Measurements from ENCODE around the gene WDR81.

DNA sequence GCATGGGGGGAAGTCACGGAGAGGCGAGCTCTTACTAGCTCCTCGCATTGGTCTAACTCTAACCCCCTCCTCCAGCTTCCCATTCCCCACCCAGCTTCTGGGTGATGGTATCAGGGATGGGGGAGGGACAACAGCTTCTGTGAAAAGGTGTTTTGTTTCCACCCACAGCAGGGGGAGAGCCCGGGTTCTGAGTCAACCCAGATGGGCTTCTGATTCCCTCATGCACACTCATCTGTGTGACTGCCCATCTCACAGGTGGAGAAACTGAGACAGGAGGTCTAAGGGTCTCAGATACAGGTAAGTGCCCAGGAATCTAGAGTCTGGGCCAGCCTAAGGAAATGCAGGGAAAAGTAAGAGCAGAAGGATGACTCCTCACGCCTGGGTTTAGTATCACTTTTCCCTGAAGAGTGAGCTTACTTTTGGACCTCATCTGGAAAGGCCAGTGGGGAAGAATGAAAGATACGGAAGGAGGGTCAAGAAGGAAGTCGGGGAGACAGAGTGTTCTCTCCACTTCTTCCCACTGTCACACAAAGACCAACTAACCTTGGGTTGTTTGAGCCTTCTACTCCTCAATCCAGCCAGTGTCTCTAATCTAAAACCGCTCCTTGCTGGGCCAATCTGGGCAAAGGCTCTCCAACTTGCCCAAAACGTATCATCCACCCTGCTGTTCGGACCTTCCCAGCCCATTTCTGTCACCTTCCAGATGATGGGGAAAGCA, 11.2 kb upstream of the WDR81 start:
- TF ChIP-seq REST (IDR thresholded peaks at IDR 0.05; ENCODE audit: unreplicated experiment) (no peak), POLR2AphosphoS5 (IDR thresholded peaks at IDR 0.05; ENCODE audit: low read depth) (no peak), CTCF (conservative IDR thresholded peaks at IDR 0.05; ENCODE audit: low read depth in 2 of 2) (no peak), EZH2phosphoT487 (IDR thresholded peaks at IDR 0.05; ENCODE audit: unreplicated experiment) (no peak), JUNB (IDR thresholded peaks at IDR 0.05; ENCODE audit: unreplicated experiment) (no peak), CREB1 (CRISPR knock-in tag; IDR thresholded peaks at IDR 0.05; ENCODE audit: low read depth) (no peak), EZH2 (IDR thresholded peaks at IDR 0.05; ENCODE audit: low read depth, unreplicated experiment) (no peak), NANOG (IDR thresholded peaks at IDR 0.05; ENCODE audit: borderline replicate concordance) (no peak), ETS1 (IDR thresholded peaks at IDR 0.05) (no peak), ZNF462 (CRISPR knock-in tag; IDR thresholded peaks at IDR 0.05) (no peak), ZNF331 (CRISPR knock-in tag; IDR thresholded peaks at IDR 0.05; ENCODE audit: low read depth) (no peak), ZNF114 (CRISPR knock-in tag; IDR thresholded peaks at IDR 0.05) (no peak), STAT1 (IDR thresholded peaks at IDR 0.05; ENCODE audit: unreplicated experiment) (no peak)
